HG02571 (cell line): ENCODE measurements around the gene OLFML3.

Experiments used
- ATAC-seq: cut with Tn5 transposase; IDR thresholded peaks from one replicate; pipeline ENCODE4 v1.9.1; 2021; ENCODE audit warnings: mild to moderate bottlenecking, moderate library complexity; ENCODE audit not compliant: unreplicated experiment

Gene OLFML3

DNA sequence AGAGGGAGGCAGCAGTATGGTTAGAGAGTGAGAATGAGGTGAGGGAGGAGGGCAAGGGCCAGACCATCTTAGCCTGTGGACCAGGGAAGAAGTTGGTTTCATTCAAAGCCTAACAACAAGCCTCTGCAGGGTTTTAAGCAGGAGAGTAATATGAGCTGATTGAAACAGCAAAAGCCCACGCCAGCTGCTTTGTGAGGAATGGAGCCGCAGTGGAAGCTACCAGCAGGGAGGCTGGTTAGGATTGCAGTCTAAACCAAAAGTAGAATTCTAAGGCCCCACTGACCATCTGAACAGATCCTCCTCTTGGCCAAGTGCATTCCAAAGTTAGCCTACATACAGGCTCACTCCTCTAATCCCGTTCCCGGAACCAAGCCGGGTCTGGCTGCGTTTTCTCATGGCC lies 44.8 kb downstream of the OLFML3 start:
- ATAC-seq = no peak

DNA sequence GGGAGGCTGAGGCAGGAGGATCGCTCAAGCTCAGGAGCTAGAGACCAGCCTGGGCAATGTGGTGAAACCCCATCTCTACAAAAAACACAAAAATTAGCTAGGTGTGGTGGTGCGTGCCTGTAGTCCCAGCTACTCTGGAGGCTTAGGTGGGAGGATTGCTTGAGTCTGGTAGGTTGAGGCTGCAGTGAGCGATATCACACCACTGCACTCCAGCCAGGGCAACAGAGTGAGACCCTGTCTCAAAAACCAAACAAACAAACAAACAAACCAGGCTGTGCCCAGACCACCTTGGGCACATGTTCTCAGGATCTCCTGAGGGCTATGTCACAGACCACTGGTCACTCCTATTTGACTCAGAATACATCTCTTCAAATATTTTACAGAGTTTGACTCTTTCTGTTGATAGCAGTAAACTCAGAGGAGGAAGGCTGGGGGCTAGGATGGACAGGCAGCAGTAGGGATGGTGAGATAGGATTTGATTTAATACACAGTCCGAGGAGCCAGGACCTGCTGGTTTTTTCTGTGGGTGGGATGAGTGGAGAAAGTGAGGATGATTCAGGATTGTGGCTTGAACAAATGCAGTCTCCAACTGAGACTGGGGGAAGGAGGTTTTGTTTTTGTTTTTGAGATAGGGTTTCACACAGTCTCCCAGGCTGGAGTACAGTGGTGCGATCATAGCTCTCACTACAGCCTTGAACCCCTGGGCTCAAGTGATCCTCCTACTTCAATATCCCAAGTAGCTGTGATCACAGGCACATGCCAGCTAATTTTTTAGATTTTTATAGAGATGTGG lies 46.5 kb downstream of the OLFML3 start:
- no peak for ATAC-seq

DNA sequence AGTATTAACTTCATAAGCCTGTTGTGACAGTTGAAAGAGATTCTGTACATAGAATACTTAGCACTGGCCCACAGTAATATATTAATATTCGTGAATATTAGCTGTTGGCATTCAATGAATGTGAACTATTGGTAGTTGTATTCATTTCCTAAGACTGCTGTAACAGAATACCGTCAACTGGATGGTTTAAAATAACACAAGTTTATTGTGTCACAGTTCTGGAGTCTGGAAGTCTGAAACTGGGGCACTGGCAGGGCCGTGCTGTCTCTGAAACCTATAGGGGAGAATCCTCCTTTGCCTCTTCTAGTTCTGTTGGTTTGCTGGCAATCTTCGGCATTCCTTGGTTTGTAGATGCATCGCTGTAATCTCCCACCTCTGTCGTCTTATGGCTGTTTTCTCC lies 47.5 kb downstream of the OLFML3 start:
- ATAC-seq = no peak
